ENCODE data around the gene PPP3CA. TPM values are rescaled to one million over a fixed set of nuclear protein-coding genes. Genes with fewer than 3 reads are reported as not detected.

Gene PPP3CA
- total RNA-seq, 4 donors from 2014 or later = 28.7 to 51.7 (median 39.0) TPM

GRCh38 chr4:101277671-101278070 is 69.7 kb downstream of the PPP3CA start:
- TF ChIP-seq POLR2AphosphoS5 (IDR thresholded peaks at IDR 0.05) (no peak), EP300 (IDR thresholded peaks at IDR 0.05) (no peak), CTCF (IDR thresholded peaks at IDR 0.05) (no peak), POLR2A (IDR thresholded peaks at IDR 0.05) (no peak)
- peaks cover 33% of the 10 kb centered on the region for H3K4me1 ChIP-seq
- no peaks in the 10 kb centered on the region for H3K36me3 ChIP-seq

GRCh38 chr4:101276661-101277060 is 70.7 kb downstream of the PPP3CA start:
- no peak for TF ChIP-seq EP300 (IDR thresholded peaks at IDR 0.05)
- no peak for TF ChIP-seq POLR2AphosphoS5 (IDR thresholded peaks at IDR 0.05)
- Histone ChIP-seq H3K27ac (no peak overlapping the region), H3K9me3 (no peaks in the 10 kb centered on the region), H3K4me3 (no peak overlapping the region), H3K4me1 (peaks cover 28% of the 10 kb centered on the region), H3K27me3 (no peaks in the 10 kb centered on the region), H3K36me3 (no peaks in the 10 kb centered on the region)
- no peak for DNase-seq (ENCODE audit: low spot score in 2 of 2)
- 93% methylated on average over 3 of the region's 3 CpGs for WGBS

More at GRCh38 chr4:101277671-101278070, 69.7 kb downstream of the PPP3CA start:
- Histone ChIP-seq H3K27me3 (no peaks in the 10 kb centered on the region), H3K9me3 (no peaks in the 10 kb centered on the region), H3K27ac (no peak overlapping the region), H3K4me3 (no peak overlapping the region)
- WGBS = 0% methylated on average over 1 of the region's 1 CpG
- no peak for DNase-seq (ENCODE audit: low spot score in 2 of 2)

GRCh38 chr4:101274888-101275752 is 72.2 kb downstream of the PPP3CA start:
- no peaks in the 10 kb centered on the region for H3K36me3 ChIP-seq
- H3K4me3 ChIP-seq = no peak overlapping the region
- no peaks in the 10 kb centered on the region for H3K27me3 ChIP-seq
- no peaks in the 10 kb centered on the region for H3K9me3 ChIP-seq
- peaks cover 18% of the 10 kb centered on the region for H3K4me1 ChIP-seq
- H3K27ac ChIP-seq = no peak overlapping the region
- WGBS = 83% methylated on average over 7 of the region's 7 CpGs
- no peak for DNase-seq (ENCODE audit: low spot score in 2 of 2)
- no peak for TF ChIP-seq POLR2AphosphoS5 (IDR thresholded peaks at IDR 0.05)
- no peak for TF ChIP-seq EP300 (IDR thresholded peaks at IDR 0.05)
- TF ChIP-seq CTCF (IDR thresholded peaks at IDR 0.05) = no peak
- no peak for TF ChIP-seq POLR2A (IDR thresholded peaks at IDR 0.05)

- no peak for DNase-seq (ENCODE audit: low spot score in 2 of 2)
- Histone ChIP-seq H3K27me3 (no peaks in the 10 kb centered on the region), H3K27ac (no peak overlapping the region), H3K36me3 (no peaks in the 10 kb centered on the region), H3K9me3 (no peaks in the 10 kb centered on the region), H3K4me1 (no peaks in the 10 kb centered on the region), H3K4me3 (no peak overlapping the region)
- WGBS = 67% methylated on average over 2 of the region's 2 CpGs
- TF ChIP-seq POLR2A (IDR thresholded peaks at IDR 0.05) (no peak), EP300 (IDR thresholded peaks at IDR 0.05) (no peak), POLR2AphosphoS5 (IDR thresholded peaks at IDR 0.05) (no peak), CTCF (IDR thresholded peaks at IDR 0.05) (no peak)
Observed at GRCh38 chr4:101271516-101271915, 75.8 kb downstream of the PPP3CA start.

GRCh38 chr4:101269682-101270081 is 77.6 kb downstream of the PPP3CA start:
- TF ChIP-seq EP300 (IDR thresholded peaks at IDR 0.05) = no peak
- no peak for TF ChIP-seq POLR2AphosphoS5 (IDR thresholded peaks at IDR 0.05)
- TF ChIP-seq CTCF (IDR thresholded peaks at IDR 0.05) = no peak
- Histone ChIP-seq H3K4me3 (no peak overlapping the region), H3K9me3 (no peaks in the 10 kb centered on the region), H3K36me3 (no peaks in the 10 kb centered on the region), H3K27me3 (no peaks in the 10 kb centered on the region), H3K27ac (no peak overlapping the region), H3K4me1 (no peaks in the 10 kb centered on the region)
- WGBS = 88% methylated on average over 1 of the region's 1 CpG
- no peak for DNase-seq (ENCODE audit: low spot score in 2 of 2)
